ENCODE measurements around the gene KBTBD2. TPM values are rescaled to one million over a fixed set of nuclear protein-coding genes. Genes with fewer than 3 reads are reported as not detected.

KBTBD2 gene
- total and polyA plus RNA-seq, 2 experiments from 2014 or later = 11.6 to 34.9 TPM

GRCh38 chr7:32916006-32916405 lies 24.4 kb upstream of the KBTBD2 start:
- DNase-seq (ENCODE audit: low spot score) (no peak), ATAC-seq (no peak)
- no peak overlapping the region for H3K4me3 ChIP-seq
- H3K9me2 ChIP-seq (ENCODE audit: insufficient read depth) = no peaks in the 10 kb centered on the region
- H3K4me2 ChIP-seq = no peak overlapping the region
- Mint-ChIP-seq H3K4me1 (no peaks in the 10 kb centered on the region), H3K4me3 (no peak overlapping the region), H3K27me3 (ENCODE audit: insufficient read depth, low read depth, poor library complexity) (peaks cover 7% of the 10 kb centered on the region), H3K27ac (no peak overlapping the region), H3K36me3 (ENCODE audit: low read depth) (no peaks in the 10 kb centered on the region), H3K9me3 (no peaks in the 10 kb centered on the region)
- no peaks in the 10 kb centered on the region for H4K20me1 ChIP-seq (replicated peaks; ENCODE audit: insufficient read depth)
- no peaks in the 10 kb centered on the region for H3K79me2 ChIP-seq (replicated peaks; ENCODE audit: insufficient read depth)
- H3K27me3 ChIP-seq (ENCODE audit: insufficient read depth) = no peaks in the 10 kb centered on the region
- H3K4me1 ChIP-seq (ENCODE audit: insufficient read depth) = no peaks in the 10 kb centered on the region
- H3F3A ChIP-seq (replicated peaks; ENCODE audit: low read depth) = no peaks in the 10 kb centered on the region
- TF ChIP-seq EZH2 (IDR thresholded peaks at IDR 0.05; ENCODE audit: low read depth, unreplicated experiment) (no peak), CREB1 (CRISPR knock-in tag; IDR thresholded peaks at IDR 0.05; ENCODE audit: low read depth) (no peak), ZNF331 (CRISPR knock-in tag; IDR thresholded peaks at IDR 0.05; ENCODE audit: low read depth) (no peak), ZNF114 (CRISPR knock-in tag; IDR thresholded peaks at IDR 0.05) (no peak)
- no peaks in the 10 kb centered on the region for H3K36me3 ChIP-seq (ENCODE audit: insufficient read depth)
- H2AFZ ChIP-seq = no peak overlapping the region
- no peak overlapping the region for H3K27ac ChIP-seq (ENCODE audit: low read depth)

DNA sequence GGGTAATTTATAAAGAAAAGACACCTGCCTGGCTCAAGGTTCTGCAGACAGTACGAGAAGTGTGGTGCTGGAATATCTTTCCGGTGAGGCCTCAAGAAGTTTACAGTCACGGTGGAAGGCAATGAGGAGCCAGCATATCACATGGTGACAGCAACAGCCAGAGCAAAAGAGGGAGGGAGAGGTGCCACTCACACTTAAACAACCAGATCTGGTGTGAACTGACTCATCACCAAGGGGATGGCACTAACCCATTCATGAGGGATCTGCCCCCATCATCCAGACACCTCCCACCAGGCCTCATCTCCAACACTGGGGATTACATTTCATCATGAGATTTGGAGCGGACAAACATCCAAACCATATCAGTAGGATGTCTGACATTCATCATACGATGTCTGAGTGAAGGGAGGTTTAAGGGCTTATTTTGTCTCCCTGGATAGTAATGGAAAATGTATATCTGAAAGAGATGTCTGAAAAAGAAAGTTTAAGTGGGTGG lies 23.5 kb upstream of the KBTBD2 start:
- ATAC-seq = no peak
- no peaks in the 10 kb centered on the region for H3K9me2 ChIP-seq (ENCODE audit: insufficient read depth)

More for the DNA sequence above, 23.5 kb upstream of the KBTBD2 start:
- no peak for DNase-seq (ENCODE audit: low spot score)
- Mint-ChIP-seq H3K36me3 (ENCODE audit: low read depth) (no peaks in the 10 kb centered on the region), H3K4me1 (no peaks in the 10 kb centered on the region), H3K4me3 (no peak overlapping the region), H3K27me3 (ENCODE audit: insufficient read depth, low read depth, poor library complexity) (peaks cover 8% of the 10 kb centered on the region), H3K27ac (no peak overlapping the region), H3K9me3 (no peaks in the 10 kb centered on the region)
- no peak overlapping the region for H3K4me3 ChIP-seq
- H3K27ac ChIP-seq (ENCODE audit: low read depth) = no peak overlapping the region
- H3K79me2 ChIP-seq (replicated peaks; ENCODE audit: insufficient read depth) = no peaks in the 10 kb centered on the region
- H3F3A ChIP-seq (replicated peaks; ENCODE audit: low read depth) = no peaks in the 10 kb centered on the region
- TF ChIP-seq POLR2AphosphoS5 (IDR thresholded peaks at IDR 0.05; ENCODE audit: low read depth) (no peak), CREB1 (CRISPR knock-in tag; IDR thresholded peaks at IDR 0.05; ENCODE audit: low read depth) (no peak), NANOG (IDR thresholded peaks at IDR 0.05; ENCODE audit: borderline replicate concordance) (no peak), ZNF462 (CRISPR knock-in tag; IDR thresholded peaks at IDR 0.05) (no peak)
- TF ChIP-seq, protein P1, sequence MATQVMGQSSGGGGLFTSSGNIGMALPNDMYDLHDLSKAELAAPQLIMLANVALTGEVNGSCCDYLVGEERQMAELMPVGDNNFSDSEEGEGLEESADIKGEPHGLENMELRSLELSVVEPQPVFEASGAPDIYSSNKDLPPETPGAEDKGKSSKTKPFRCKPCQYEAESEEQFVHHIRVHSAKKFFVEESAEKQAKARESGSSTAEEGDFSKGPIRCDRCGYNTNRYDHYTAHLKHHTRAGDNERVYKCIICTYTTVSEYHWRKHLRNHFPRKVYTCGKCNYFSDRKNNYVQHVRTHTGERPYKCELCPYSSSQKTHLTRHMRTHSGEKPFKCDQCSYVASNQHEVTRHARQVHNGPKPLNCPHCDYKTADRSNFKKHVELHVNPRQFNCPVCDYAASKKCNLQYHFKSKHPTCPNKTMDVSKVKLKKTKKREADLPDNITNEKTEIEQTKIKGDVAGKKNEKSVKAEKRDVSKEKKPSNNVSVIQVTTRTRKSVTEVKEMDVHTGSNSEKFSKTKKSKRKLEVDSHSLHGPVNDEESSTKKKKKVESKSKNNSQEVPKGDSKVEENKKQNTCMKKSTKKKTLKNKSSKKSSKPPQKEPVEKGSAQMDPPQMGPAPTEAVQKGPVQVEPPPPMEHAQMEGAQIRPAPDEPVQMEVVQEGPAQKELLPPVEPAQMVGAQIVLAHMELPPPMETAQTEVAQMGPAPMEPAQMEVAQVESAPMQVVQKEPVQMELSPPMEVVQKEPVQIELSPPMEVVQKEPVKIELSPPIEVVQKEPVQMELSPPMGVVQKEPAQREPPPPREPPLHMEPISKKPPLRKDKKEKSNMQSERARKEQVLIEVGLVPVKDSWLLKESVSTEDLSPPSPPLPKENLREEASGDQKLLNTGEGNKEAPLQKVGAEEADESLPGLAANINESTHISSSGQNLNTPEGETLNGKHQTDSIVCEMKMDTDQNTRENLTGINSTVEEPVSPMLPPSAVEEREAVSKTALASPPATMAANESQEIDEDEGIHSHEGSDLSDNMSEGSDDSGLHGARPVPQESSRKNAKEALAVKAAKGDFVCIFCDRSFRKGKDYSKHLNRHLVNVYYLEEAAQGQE (IDR thresholded peaks at IDR 0.05; ENCODE audit: unreplicated experiment) = no peak
- no peaks in the 10 kb centered on the region for H3K27me3 ChIP-seq (ENCODE audit: insufficient read depth)
- H3K36me3 ChIP-seq (ENCODE audit: insufficient read depth) = no peaks in the 10 kb centered on the region
- no peaks in the 10 kb centered on the region for H4K20me1 ChIP-seq (replicated peaks; ENCODE audit: insufficient read depth)
- no peaks in the 10 kb centered on the region for H3K4me1 ChIP-seq (ENCODE audit: insufficient read depth)
- H3K4me2 ChIP-seq = no peak overlapping the region
- H2AFZ ChIP-seq = no peak overlapping the region
